ENCODE data around the gene ABCA9. TPM values are rescaled to one million over a fixed set of nuclear protein-coding genes. Genes with fewer than 3 reads are reported as not detected.

ABCA9 gene, protein sequence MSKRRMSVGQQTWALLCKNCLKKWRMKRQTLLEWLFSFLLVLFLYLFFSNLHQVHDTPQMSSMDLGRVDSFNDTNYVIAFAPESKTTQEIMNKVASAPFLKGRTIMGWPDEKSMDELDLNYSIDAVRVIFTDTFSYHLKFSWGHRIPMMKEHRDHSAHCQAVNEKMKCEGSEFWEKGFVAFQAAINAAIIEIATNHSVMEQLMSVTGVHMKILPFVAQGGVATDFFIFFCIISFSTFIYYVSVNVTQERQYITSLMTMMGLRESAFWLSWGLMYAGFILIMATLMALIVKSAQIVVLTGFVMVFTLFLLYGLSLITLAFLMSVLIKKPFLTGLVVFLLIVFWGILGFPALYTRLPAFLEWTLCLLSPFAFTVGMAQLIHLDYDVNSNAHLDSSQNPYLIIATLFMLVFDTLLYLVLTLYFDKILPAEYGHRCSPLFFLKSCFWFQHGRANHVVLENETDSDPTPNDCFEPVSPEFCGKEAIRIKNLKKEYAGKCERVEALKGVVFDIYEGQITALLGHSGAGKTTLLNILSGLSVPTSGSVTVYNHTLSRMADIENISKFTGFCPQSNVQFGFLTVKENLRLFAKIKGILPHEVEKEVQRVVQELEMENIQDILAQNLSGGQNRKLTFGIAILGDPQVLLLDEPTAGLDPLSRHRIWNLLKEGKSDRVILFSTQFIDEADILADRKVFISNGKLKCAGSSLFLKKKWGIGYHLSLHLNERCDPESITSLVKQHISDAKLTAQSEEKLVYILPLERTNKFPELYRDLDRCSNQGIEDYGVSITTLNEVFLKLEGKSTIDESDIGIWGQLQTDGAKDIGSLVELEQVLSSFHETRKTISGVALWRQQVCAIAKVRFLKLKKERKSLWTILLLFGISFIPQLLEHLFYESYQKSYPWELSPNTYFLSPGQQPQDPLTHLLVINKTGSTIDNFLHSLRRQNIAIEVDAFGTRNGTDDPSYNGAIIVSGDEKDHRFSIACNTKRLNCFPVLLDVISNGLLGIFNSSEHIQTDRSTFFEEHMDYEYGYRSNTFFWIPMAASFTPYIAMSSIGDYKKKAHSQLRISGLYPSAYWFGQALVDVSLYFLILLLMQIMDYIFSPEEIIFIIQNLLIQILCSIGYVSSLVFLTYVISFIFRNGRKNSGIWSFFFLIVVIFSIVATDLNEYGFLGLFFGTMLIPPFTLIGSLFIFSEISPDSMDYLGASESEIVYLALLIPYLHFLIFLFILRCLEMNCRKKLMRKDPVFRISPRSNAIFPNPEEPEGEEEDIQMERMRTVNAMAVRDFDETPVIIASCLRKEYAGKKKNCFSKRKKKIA (N-terminal part only)
- polyA plus RNA-seq (2013, experiment 1 of 2) = 0.15 TPM
- 0.25 TPM for polyA plus RNA-seq (2013, experiment 2 of 2)

DNA sequence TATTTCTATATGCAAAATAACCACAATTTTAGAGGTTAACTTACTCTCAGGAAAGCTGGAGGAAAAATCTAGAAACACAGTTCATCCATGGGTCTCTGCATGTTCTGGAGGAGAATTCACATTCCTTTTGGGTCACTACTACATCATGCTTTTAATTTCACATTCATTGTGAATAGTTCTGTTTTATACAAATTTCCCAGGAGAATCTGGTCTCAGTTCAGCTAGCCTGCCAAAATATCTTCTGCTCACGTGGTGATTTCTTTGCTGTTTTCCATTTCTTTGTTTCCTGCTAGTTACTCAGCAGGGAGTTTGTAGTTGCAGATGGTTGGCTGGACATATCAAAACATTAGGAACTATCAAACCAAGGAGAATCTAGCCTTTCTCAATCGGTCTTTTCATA is at the start of gene ABCA9:
ABCA9 (minus strand) TSS at position 106 of the 400 bp plus-strand sequence. CDS start 9,801 bp downstream, outside the sequence.
- Histone ChIP-seq H3K27me3 (ENCODE audit: insufficient read depth, low read length) (no peaks in the 10 kb centered on the region), H3K9ac (ENCODE audit: low read depth, low read length) (no peak within 1 kb of the TSS), H3K4me1 (ENCODE audit: insufficient read depth, low read length) (no peaks in the 10 kb centered on the region), H3K9me3 (ENCODE audit: insufficient read depth, low read depth, low read length) (no peaks in the 10 kb centered on the region), H3K27ac (ENCODE audit: low read depth, low read length) (no peak within 1 kb of the TSS), H3K36me3 (ENCODE audit: insufficient read depth, low read length) (no peaks in the 10 kb centered on the region), H3K4me3 (ENCODE audit: low read length) (no peak within 1 kb of the TSS)
- WGBS = 61% methylated on average over 2 of the region's 2 CpGs

DNA sequence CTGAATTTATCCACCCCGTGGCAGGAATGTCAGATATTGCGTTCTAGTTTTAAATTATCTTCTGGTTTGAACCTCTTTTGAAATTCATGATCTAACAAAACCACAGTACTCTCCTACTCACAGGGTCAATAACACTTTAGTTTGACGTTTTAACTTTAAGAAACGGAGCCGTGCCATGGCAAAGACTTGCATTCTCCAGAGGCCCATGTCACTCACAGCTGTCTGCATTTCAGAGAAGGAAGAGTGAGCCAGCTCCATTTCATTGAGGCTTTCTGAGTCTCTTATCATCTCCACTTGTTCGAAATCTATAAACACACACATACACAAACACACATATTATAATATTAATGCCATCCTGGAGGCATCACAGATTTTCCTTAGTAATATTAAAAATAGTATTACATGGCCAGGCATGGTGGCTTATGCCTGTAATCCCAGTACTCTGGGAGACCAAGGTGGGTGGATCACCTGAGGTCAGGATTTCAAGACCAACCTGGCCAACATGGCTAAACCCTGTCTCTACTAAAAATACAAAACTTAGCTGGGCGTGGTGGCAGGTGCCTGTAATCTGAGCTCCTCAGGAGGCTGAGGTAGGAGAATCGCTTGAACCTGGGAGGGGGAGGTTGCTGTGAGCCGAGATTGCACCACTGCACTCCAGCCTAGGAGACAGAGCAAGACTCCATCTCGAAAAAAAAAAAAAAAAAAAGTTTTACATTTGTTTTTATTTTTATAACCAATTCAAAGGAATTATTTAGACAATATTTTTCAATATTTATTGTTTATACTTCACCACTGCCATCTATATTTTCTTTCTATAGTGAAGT is 45.4 kb upstream of the ABCA9 start:
- Histone ChIP-seq H3K27ac (ENCODE audit: low read depth, low read length) (no peak overlapping the region), H3K9ac (ENCODE audit: low read depth, low read length) (no peak overlapping the region), H3K27me3 (ENCODE audit: insufficient read depth, low read length) (no peaks in the 10 kb centered on the region), H3K9me3 (ENCODE audit: insufficient read depth, low read depth, low read length) (no peaks in the 10 kb centered on the region), H3K4me3 (ENCODE audit: low read length) (no peak overlapping the region), H3K36me3 (ENCODE audit: insufficient read depth, low read length) (no peaks in the 10 kb centered on the region), H3K4me1 (ENCODE audit: insufficient read depth, low read length) (no peaks in the 10 kb centered on the region)
- WGBS = 91% methylated on average over 9 of the region's 10 CpGs

DNA sequence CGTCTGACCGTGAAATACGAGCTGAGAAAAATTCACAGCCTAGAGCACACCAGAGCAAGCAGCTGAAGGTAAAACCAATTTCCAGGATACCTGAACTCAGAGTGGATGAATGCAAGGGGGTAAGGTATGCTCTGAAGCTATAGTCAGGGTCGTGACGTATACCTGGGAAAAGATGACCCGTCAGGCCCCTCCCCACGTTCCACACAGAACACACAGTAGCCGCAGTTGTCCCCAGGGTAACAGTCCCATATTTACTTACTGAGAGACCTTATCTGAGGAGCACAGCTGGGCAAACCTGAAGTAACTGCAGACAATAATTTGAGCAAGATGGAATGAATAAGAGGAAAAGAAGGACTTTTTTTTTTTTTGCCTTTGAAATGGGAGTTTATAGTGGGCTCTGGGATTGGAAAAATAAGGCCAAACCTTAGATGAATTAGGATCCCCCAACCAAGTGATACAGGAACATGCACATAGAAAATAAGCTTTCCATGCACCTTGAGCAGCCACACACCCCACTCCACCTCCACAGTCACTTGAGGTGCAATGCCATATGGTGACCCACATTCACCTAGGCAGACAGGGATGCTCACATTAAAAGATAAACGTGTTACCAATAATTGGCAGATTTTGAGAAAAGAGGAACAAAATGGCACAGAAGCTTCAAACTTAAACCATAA is 43.0 kb upstream of the ABCA9 start:
- Histone ChIP-seq H3K36me3 (ENCODE audit: insufficient read depth, low read length) (no peaks in the 10 kb centered on the region), H3K9ac (ENCODE audit: low read depth, low read length) (no peak overlapping the region), H3K27me3 (ENCODE audit: insufficient read depth, low read length) (no peaks in the 10 kb centered on the region), H3K27ac (ENCODE audit: low read depth, low read length) (no peak overlapping the region), H3K4me3 (ENCODE audit: low read length) (no peak overlapping the region), H3K4me1 (ENCODE audit: insufficient read depth, low read length) (no peaks in the 10 kb centered on the region), H3K9me3 (ENCODE audit: insufficient read depth, low read depth, low read length) (no peaks in the 10 kb centered on the region)
- 90% methylated on average over 9 of the region's 9 CpGs for WGBS

DNA sequence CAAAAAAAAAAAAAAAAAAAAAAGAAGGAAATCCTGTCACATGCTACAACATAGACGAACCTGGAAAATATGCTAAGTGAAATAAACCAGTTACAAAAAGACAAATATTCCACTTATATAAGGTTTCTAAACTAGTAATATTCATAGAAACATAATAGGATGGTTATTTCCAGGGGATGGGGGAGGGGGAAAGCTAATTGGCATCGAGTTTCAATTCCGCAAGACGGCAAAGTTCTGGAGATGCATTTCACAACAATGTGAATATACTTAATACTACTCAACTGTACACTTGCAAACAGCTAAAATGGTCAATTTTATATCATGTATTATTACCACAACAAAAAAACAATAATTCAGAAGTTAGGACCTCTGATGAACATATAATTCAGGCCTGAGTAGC is 37.9 kb upstream of the ABCA9 start:
- Histone ChIP-seq H3K36me3 (ENCODE audit: insufficient read depth, low read length) (no peaks in the 10 kb centered on the region), H3K27ac (ENCODE audit: low read depth, low read length) (no peak overlapping the region), H3K4me3 (ENCODE audit: low read length) (no peak overlapping the region), H3K9ac (ENCODE audit: low read depth, low read length) (no peak overlapping the region), H3K27me3 (ENCODE audit: insufficient read depth, low read length) (no peaks in the 10 kb centered on the region), H3K9me3 (ENCODE audit: insufficient read depth, low read depth, low read length) (no peaks in the 10 kb centered on the region), H3K4me1 (ENCODE audit: insufficient read depth, low read length) (no peaks in the 10 kb centered on the region)
- WGBS = 100% methylated on average over 2 of the region's 4 CpGs

DNA sequence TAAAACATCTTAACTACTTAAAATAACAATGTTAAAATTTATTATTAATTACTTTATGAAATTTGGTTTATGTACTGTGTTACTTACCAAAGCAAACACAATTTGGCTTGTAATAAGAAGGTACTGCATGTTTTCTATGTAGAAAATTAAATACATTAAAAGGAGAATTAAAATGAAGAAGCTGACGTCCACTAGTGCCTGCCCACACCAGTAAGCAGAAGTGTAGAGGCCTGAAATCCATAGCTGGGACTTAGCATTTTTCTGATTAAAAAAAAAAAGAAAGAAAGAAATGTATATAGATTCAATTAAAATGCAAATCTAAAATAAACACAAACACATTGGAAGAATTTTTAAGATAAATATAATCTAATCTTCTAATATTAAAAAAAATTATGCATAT is 35.8 kb upstream of the ABCA9 start:
- H3K36me3 ChIP-seq (ENCODE audit: insufficient read depth, low read length) = no peaks in the 10 kb centered on the region
- WGBS = 100% methylated on average over 1 of the region's 1 CpG
- no peak overlapping the region for H3K27ac ChIP-seq (ENCODE audit: low read depth, low read length)
- H3K4me1 ChIP-seq (ENCODE audit: insufficient read depth, low read length) = no peaks in the 10 kb centered on the region
- H3K4me3 ChIP-seq (ENCODE audit: low read length) = no peak overlapping the region
- no peak overlapping the region for H3K9ac ChIP-seq (ENCODE audit: low read depth, low read length)
- no peaks in the 10 kb centered on the region for H3K9me3 ChIP-seq (ENCODE audit: insufficient read depth, low read depth, low read length)
- H3K27me3 ChIP-seq (ENCODE audit: insufficient read depth, low read length) = no peaks in the 10 kb centered on the region

DNA sequence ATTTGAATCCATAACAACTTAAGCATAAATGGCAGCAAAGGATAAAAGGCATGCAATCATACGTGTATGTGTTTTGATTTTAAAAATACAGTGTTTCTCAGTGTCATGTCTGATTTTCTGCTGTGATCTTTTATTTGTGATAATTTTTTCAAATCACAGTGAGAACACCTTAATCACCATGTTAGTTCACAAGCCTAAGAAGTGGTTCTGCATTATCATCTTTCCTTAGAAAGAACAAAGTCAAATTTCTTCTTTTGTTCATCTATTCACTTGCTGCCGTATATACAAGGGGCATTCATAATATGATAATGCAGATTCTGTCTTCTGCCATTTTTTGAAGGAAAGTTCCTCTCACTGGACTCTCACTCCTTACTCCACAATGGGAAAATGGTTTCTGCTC is 33.3 kb upstream of the ABCA9 start:
- no peaks in the 10 kb centered on the region for H3K27me3 ChIP-seq (ENCODE audit: insufficient read depth, low read length)
- no peaks in the 10 kb centered on the region for H3K36me3 ChIP-seq (ENCODE audit: insufficient read depth, low read length)
- H3K4me3 ChIP-seq (ENCODE audit: low read length) = no peak overlapping the region
- no peak overlapping the region for H3K27ac ChIP-seq (ENCODE audit: low read depth, low read length)
- H3K9ac ChIP-seq (ENCODE audit: low read depth, low read length) = no peak overlapping the region
- no peaks in the 10 kb centered on the region for H3K4me1 ChIP-seq (ENCODE audit: insufficient read depth, low read length)
- no peaks in the 10 kb centered on the region for H3K9me3 ChIP-seq (ENCODE audit: insufficient read depth, low read depth, low read length)
- 100% methylated on average over 2 of the region's 2 CpGs for WGBS

DNA sequence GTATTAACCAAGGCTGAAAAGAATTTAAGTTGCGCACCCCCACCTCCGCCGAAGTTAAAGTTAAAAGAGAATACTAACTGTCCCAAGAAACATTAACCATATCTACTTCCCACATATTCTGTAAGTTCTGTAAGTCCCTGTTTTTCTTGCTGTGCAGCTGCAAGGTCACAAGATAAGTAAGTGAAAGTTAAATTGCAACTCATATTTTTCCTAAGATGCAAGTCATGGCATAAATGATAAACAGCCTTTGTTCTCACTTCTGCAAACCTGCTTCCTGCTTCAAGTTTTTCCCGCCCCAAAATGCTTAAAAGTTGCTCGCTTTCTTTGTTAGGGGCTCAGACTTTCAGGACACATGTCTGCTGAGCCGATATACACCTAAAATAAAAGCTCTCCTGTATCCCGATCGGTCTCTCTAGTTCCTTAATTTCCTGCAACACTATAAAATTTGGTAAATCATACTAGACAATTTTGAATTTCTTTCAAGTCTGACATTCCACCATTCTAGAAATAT is 32.6 kb upstream of the ABCA9 start:
- WGBS = 96% methylated on average over 8 of the region's 8 CpGs
- H3K36me3 ChIP-seq (ENCODE audit: insufficient read depth, low read length) = no peaks in the 10 kb centered on the region
- no peak overlapping the region for H3K4me3 ChIP-seq (ENCODE audit: low read length)
- H3K9ac ChIP-seq (ENCODE audit: low read depth, low read length) = no peak overlapping the region
- H3K9me3 ChIP-seq (ENCODE audit: insufficient read depth, low read depth, low read length) = no peaks in the 10 kb centered on the region
- H3K27ac ChIP-seq (ENCODE audit: low read depth, low read length) = no peak overlapping the region
- H3K27me3 ChIP-seq (ENCODE audit: insufficient read depth, low read length) = no peaks in the 10 kb centered on the region
- H3K4me1 ChIP-seq (ENCODE audit: insufficient read depth, low read length) = no peaks in the 10 kb centered on the region

DNA sequence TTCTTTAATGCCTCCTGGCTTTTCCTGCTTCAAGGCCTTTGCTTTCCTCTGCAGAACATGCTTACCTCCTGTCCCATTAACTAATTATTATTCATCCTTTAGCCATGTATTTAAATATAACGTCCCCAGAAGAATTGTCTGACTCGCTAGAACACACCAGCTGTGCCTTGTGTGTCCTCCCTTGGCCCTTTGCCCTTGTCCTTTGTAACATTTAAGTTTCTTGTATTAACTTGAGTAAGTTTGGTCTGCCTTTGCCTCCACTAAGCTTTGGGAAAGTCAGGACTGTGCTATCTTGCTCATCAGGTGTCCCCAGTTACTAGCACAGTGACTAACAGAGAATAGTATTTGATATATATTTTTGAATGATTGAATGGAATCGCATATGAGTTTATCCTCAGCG is 29.6 kb upstream of the ABCA9 start:
- 91% methylated on average over 2 of the region's 4 CpGs for WGBS
- no peaks in the 10 kb centered on the region for H3K36me3 ChIP-seq (ENCODE audit: insufficient read depth, low read length)
- H3K4me3 ChIP-seq (ENCODE audit: low read length) = no peak overlapping the region
- H3K27me3 ChIP-seq (ENCODE audit: insufficient read depth, low read length) = no peaks in the 10 kb centered on the region
- H3K27ac ChIP-seq (ENCODE audit: low read depth, low read length) = no peak overlapping the region
- no peak overlapping the region for H3K9ac ChIP-seq (ENCODE audit: low read depth, low read length)
- H3K9me3 ChIP-seq (ENCODE audit: insufficient read depth, low read depth, low read length) = no peaks in the 10 kb centered on the region
- no peaks in the 10 kb centered on the region for H3K4me1 ChIP-seq (ENCODE audit: insufficient read depth, low read length)

DNA sequence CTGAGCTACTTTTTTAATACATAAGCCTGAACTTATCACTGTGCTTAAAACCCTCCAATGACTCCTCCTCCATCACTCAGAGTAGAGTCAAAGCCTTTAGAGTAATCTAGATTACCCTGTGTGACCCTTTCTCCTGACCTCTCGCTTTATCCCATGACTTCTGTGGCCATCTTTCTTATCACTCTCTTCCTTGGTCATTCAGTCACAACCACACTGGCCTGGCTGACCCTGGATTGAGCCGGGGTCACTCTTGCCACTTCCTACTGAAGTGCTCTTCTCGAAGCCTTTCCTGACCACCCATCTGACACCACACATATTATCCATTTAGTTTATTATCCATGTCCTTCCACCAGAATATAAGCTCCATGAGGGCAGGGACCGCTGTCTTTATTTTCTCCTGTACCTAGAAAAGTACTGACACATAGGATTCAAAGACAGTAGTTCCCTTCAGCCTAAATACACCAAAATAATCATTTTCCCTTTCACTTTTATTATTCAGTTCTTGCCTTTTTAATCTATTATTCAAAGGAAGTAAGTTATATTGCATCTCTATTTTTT is 28.0 kb upstream of the ABCA9 start:
- Histone ChIP-seq H3K4me1 (ENCODE audit: insufficient read depth, low read length) (no peaks in the 10 kb centered on the region), H3K9me3 (ENCODE audit: insufficient read depth, low read depth, low read length) (no peaks in the 10 kb centered on the region), H3K9ac (ENCODE audit: low read depth, low read length) (no peak overlapping the region), H3K27ac (ENCODE audit: low read depth, low read length) (no peak overlapping the region), H3K4me3 (ENCODE audit: low read length) (no peak overlapping the region), H3K27me3 (ENCODE audit: insufficient read depth, low read length) (no peaks in the 10 kb centered on the region), H3K36me3 (ENCODE audit: insufficient read depth, low read length) (no peaks in the 10 kb centered on the region)
- WGBS = 81% methylated on average over 4 of the region's 4 CpGs
